HG03097 (cell line): Measurements from ENCODE around the gene MYO3B.
"Not testable (repeated sequence)": the region's sequence is repeated elsewhere in the genome, so short reads cannot be mapped to it uniquely, and the experiment has no call there.

Source experiments
- ATAC-seq: cut with Tn5 transposase; IDR thresholded peaks from one replicate; pipeline ENCODE4 v1.9.1; 2021; ENCODE audit not compliant: unreplicated experiment, low FRiP score

Gene MYO3B

GRCh38 chr2:170455617-170456426 is 277.9 kb downstream of the MYO3B start:
- ATAC-seq = no peak

GRCh38 chr2:170456914-170457313 is 279.0 kb downstream of the MYO3B start:
- no peak for ATAC-seq

DNA sequence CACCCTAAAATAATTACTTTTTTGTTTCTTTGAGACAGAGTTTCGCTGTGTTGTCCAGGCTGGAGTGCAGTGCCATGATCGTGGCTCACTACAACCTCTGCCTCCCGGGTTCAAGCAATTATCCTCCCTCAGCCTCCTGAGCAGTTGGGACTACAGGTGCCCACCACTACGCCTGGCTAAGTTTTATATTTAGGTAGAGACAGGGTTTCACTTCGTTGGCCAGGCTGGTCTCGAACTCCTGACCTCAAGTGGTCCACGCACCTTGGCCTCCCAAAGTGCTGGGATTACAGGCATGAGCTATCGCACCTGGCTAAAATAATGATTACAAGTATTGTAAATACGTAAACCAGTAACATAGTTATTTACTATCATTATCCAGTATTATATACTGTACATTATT is 279.8 kb downstream of the MYO3B start:
- no peak for ATAC-seq

- no peak for ATAC-seq
Observed at GRCh38 chr2:170461889-170462288, 283.9 kb downstream of the MYO3B start.

- ATAC-seq = no peak
Observed at GRCh38 chr2:170462433-170463205, 284.7 kb downstream of the MYO3B start.

DNA sequence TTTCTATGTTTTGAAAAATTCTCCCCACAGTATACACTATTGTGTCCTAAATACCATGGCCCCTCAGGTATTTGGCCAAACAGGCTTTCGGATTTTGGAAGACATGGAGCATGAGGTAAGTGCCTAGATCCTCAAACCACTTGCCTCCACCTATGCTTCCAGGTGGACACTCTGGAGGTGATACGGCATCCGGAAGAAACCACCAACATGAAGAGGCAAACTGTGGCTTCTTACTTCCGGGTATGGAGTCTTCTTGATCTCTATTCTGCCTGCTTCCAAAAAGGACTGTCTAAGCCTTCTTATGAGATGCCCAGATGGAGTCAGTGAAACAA is 285.2 kb downstream of the MYO3B start:
- no peak for ATAC-seq

- no peak for ATAC-seq
Observed at GRCh38 chr2:170464268-170464667, 286.3 kb downstream of the MYO3B start.

- ATAC-seq = no peak
Observed at GRCh38 chr2:170465241-170465640, 287.3 kb downstream of the MYO3B start.

DNA sequence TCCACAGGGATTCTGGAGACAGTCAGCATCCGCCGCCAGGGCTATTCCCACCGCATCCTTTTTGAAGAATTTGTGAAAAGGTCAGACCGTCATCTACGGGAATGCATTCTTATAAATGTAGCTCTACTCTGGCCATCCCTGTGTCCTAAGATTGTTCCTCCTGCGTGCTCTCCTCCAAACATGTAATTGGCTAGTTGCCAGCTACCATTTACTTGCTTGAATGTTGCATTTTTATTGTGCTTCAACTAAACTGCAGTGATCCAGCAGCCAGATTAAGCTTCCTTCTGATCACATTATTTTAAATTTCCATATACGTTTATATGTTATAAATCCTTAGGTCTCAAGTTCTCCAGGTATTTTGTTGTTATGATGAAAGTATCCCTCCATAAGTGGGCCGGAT is 288.7 kb downstream of the MYO3B start:
- no peak for ATAC-seq

GRCh38 chr2:170467568-170468422 is 289.8 kb downstream of the MYO3B start:
- ATAC-seq = no peak

- no peak for ATAC-seq
Observed at GRCh38 chr2:170468557-170468956, 290.6 kb downstream of the MYO3B start.

DNA sequence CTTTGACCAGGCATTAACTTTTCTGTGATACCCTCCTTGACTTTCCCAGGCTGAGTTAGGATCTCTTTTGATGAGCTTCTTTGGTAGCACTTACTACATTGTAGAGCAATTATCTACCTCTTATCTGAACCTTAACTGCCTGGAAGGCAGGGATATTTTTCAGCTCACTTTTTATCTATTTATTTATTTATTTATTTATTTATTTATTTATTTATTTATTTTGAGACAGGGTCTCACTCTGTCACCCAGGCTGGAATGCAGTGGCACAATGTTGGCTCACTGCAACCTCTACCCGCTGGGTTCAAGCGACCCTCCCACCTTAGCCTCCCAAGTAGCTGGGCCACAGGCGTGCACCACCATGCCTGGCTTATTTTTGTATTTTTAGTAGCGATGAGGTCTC is 294.6 kb downstream of the MYO3B start:
- ATAC-seq = not testable (repeated sequence)

GRCh38 chr2:170475878-170476277 is 297.9 kb downstream of the MYO3B start:
- no peak for ATAC-seq

GRCh38 chr2:170477630-170478029 is 299.7 kb downstream of the MYO3B start:
- ATAC-seq = no peak

DNA sequence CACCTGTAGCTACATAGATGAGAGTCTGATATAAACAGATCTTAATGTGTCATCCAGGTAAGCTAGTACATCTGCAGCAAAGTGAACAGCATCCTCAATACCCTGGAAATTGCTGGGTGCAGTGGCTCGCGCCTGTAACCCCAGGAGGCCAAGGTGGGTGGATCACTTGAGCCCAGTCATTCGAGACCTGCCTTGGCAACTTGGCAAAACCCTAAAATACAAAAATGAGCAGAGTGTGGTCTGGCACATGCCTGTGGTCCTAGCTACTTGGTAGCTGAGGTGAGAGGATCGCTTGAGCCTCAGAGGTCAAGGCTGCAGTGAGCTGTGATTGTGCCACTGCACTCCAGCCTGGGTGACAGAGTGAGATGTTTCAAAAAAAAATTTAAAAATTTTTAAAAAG is 303.3 kb downstream of the MYO3B start:
- no peak for ATAC-seq

DNA sequence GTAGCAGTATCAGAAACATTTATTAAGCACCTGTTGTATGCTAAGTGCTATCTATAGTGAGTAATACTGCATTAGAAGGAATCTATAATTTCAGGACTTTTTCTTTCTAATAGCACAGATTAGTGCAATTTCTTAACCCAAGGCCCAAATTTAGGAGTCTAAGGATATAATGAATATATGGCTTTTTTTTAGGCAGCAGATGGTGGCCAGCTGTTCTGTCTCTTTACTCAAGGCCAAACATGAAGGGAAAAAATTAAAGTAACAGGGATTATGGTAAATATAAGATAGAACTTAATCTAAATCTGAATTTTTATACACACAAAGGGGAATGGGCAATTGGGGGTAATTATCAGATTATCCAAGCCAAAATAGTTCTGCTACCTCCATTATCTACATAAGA is 306.6 kb downstream of the MYO3B start:
- ATAC-seq = no peak

GRCh38 chr2:170485254-170486026 is 307.5 kb downstream of the MYO3B start:
- ATAC-seq = no peak

GRCh38 chr2:170486730-170487129 is 308.8 kb downstream of the MYO3B start:
- no peak for ATAC-seq

DNA sequence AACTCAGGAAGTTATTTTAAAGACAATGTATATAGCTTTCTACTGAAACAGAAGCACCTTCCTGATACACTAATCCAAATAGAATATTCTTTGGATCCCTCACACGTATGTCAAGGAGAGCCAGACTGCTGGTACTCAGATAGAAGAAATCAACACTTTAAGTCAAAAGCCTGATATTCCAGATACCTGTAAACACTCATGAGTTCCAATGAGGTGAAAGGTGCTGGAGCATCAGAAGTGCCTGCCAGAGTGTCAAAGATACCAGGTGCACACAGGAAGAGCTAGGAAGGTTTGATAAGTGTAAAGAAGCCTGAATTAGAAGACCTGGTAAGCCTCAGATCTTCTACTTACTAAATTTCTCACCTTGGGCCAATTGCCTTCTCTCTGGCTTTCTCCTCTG is 310.9 kb downstream of the MYO3B start:
- ATAC-seq = no peak

- no peak for ATAC-seq
Observed at GRCh38 chr2:170492010-170492409, 314.1 kb downstream of the MYO3B start.
